SH-SY5Y (cell line): Measurements from ENCODE around the gene TANGO2.

ENCODE experiments used
- GATA2 ChIP-seq: IDR thresholded peaks from 2 replicates; pipeline ENCODE4 v1.6.1; 2011; ENCODE audit warnings: mild to moderate bottlenecking, low read depth, low read length
- GATA3 ChIP-seq: IDR thresholded peaks from 2 replicates; pipeline ENCODE4 v1.6.1; 2011; ENCODE audit warnings: low read depth, mild to moderate bottlenecking, low read length, moderate library complexity

Gene TANGO2

DNA sequence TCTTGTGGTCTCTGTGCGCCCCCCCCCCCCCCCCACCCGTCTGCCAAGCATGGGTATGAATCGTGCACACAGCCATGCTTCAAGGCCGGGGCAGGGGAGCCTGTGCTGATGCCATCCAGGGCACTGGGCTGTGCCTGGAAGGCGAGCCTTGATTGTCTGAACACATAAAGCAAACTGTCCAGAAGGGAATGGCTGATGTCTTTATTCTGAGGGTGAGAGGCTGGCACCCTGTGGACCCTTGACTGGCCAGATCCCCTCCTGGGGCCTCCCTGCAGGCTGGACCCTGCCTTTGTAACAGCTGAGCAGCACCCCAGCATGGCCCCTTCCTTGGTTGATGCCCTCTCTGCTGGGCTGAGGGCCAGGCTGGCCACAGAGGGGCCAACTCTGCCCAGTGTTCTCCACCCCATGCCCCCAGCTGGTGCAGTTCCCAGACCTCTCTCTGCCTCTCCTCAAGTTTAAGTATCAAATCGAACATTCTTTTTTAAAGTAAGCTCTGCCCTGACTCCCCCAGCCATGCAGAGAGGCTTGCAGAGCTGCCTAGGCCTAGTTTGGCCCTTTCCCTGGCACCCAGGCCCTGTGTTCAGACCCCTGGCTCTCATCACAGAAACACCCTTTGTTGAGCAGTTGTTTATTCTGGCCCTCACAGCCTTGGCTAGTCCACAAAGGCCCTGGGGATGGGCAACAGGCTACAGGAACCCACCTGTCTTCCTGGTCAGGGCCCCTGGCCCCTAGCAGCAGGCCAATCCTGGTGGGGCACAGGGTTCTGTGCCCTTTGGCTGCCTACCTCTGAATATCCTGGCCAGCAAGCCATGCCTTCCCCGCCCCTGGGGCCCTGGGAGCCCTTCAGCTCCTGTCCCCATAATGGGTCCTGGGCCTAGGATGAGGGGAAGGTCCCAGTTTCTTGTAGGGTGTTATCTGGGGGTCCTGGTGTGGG lies 91.0 kb downstream of the TANGO2 start:
- TF ChIP-seq GATA2 (no peak), GATA3 (no peak)

DNA sequence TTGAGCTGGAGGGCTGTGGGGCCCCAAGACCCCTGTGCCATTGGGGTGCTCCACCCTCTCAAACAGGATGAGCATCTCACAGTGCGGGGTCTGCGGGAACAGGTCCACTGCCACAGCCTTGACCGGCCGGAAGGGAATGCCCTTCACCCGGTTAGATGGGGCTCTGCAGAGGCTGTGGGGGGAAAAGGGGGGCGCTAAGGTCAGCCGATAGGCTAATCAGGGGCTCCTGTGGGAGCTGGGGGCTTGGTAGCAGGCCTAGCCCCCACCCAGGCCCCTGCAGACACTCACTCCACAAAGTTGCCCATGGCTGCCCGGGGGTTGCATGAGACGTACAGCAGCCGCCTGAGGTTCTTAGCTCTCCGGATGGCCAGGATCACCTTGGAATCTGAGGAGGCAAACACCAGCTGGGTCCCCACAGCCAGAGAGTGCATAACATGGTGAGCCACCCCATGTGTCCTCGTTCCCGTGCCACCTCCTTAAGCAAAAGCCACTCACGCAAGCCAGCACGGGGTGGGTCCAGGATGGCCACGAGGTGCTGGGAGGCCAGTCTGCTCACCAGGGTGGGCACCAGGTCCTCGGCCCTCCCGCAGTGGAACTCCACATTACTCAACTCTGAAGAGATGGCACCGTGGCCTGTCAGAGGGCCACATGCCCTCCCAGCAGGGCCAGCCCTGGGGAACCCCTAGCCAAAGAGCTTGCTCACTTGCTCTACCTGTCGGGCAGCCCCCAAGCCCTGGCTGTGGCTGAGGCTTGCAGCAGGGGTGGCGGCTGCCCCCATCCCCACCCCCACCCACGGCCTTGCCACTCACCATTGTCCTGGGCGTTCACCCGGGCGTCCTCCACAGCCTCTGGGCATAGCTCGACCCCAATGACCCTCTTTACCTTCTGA lies 92.0 kb downstream of the TANGO2 start:
- no peak for TF ChIP-seq GATA2
- TF ChIP-seq GATA3: no peak

DNA sequence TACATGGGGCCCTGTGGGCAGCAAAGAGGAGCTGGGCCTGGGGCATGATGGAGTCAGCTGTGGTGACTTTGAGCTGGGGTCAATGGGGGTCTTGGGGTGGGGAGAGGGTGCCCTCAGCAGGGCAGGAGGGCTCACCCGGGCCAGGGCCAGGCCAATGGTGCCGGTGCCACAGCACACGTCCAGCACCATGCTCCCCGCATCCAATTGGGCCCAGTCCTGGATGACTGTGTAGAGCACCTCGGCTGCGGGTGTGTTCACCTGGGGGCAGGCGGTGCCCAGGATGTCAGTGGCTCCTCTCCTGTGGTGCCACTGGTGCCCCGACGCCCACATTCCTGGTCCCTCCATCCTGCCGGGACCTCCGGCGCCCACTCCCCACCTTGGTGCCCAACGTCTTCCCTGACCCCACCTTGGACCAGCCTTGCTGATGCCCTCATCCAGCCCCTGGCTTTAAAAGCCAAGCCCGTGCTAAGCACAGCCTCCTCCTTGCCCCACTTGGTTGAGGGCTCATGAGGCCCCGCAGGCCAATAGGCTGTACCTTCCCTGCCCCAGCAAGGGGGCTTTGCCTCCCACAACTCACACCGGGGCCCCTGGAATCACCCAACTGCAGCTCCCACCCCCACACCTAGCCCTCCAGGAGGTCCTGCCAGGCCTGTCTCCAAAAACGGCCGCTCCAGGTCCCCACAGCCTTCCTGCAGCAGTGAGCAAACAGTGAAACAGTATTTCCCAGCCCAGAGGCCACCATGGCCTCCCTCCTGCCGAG lies 92.8 kb downstream of the TANGO2 start:
- TF ChIP-seq GATA2 (no peak), GATA3 (no peak)

DNA sequence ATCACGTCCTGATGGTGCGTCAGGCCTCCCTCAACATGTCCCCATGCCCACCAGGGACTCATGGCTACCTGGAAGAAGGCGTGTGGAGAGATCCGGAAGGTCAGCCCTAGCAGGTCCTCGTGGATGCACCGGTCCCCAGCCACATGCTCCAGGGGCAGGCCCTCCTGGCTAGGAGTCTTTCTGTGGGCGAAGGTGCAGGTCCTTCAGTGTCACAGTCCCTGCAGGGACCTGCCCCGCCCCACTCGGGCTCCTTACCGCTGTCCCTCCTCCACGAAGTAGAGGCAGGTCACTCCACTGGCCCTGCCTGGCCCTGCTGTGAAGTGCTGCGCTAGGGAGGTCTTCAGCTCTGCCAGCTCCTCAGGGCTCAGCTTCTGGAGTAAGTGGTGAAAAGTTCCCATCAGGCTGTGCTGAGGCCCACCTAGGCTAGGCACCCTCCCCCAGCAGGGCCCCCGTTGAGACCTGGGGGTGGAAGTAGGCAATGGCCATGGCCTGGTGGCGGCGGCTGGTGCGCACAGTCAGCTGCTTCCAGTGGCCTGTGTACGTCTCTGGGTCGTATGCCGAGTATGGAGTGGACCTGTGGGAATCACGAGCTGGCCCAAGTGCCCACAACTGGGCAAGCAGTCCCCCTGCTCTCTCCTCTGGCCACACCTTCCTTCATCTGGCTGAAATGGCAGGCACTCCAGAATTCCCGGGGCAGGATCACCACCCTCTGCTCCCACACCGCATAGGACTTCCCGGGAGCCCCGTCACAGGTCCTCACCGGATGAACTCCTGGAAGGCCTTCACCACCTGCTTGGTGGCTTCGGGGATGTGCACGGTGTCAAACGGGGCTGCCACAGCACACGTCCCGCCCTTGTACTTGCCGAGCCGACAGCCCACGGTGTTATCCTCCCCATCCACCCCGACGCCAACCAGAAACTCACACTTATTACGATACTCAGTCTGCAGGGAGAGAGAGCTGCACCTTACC lies 93.9 kb downstream of the TANGO2 start:
- TF ChIP-seq GATA3 (no peak), GATA2 (no peak)

DNA sequence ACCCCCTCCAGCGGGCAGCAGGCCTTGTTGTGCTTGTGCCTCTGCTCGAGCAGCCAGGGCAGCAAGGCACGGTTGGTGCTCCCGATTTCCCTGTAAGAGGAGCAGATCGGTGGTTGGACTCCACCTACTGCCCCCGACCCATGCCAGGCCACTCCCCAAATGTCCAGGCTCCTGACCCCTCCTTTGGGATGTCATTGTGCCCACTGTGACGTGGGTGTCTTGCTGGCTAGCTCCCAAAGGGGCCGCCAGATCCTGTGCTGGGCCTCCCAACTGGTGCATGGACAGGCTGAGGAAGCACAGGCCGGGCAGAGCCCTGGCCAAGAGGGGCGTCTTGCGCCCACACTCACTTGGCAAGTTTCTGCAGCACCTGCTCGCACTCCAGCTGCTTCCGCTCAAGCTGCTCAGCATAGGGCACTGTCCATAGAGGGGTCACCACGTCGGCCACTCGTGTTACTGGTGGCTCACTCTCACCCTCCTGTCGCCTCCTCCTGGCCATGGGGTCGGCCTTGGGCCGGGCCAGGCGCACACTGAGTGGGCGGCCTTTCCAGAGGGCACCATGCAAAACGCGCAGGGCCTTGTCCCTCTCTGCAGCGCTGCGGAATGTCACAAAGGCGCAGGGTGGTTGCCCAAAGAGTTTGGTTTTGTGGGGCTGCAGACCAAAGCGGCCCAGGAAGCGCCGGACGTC lies 94.9 kb downstream of the TANGO2 start, which contains the start of gene RANBP1:
RANBP1 (plus strand) TSS at position 414 of the 685 bp plus-strand sequence; CDS start at position 495, 81 bp downstream.
- TF ChIP-seq GATA2 (no peak), GATA3 (no peak)

DNA sequence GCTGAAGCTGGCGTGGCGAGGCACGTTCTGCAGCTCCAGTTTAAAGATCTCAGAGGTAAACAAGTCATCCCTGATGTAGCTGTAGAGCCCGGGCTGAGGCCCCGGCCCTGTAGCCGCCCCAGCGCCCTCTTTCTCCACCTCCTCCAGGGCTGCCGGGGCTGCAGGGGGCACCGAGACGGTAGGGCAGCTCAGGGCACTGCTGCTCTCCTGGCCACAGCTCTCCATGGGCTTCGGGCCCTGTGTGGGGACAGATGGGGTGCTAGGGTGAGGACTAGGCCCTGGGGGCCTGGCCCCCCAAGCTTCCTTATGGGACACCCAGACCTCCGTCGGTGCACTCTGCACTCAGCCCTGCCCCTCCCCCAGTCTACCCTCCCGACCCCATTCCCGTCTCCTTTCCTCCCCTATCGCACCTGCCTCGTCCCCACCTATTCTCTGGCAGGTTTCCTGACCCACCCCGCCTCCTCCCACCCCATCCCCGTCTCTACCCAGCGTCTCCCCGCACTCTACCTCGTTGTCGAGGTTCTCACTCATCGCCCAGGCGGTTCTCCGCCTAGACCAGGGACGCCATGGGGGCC lies 95.6 kb downstream of the TANGO2 start:
- TF ChIP-seq GATA2 (no peak), GATA3 (no peak)
